Stomach (tissue), 4 donors: ENCODE measurements around the gene GSTA5.

Source experiments
- POLR2A ChIP-seq, 4 donors: fragments of 450-650 bp; IDR thresholded peaks; one replicate each; pipeline ENCODE4 v1.6.1; 2016; ENCODE audit warnings: antibody characterized with exemption in 4 of 4, control low read depth in 2 of 4, mild to moderate bottlenecking in 1 of 4, moderate library complexity in 1 of 4
- POLR2AphosphoS5 ChIP-seq, 3 donors: sonication (generic); formaldehyde crosslinking; IDR thresholded peaks; one replicate each; pipeline ENCODE4 v1.6.1; 2016; ENCODE audit warnings: antibody characterized with exemption in 3 of 3
- TF ChIP-seq, protein P1 (sequence below), 7 experiments: fragments of 450-650 bp in 4 of 7; fragments of 200-600 bp in 3 of 7; sonication (generic) in 3 of 7; IDR thresholded peaks; one replicate each; pipeline ENCODE4 v1.5.1; 2016 to 2019; ENCODE audit warnings: antibody characterized with exemption in 7 of 7, control low read depth in 2 of 7, mild to moderate bottlenecking in 1 of 7

DNA sequence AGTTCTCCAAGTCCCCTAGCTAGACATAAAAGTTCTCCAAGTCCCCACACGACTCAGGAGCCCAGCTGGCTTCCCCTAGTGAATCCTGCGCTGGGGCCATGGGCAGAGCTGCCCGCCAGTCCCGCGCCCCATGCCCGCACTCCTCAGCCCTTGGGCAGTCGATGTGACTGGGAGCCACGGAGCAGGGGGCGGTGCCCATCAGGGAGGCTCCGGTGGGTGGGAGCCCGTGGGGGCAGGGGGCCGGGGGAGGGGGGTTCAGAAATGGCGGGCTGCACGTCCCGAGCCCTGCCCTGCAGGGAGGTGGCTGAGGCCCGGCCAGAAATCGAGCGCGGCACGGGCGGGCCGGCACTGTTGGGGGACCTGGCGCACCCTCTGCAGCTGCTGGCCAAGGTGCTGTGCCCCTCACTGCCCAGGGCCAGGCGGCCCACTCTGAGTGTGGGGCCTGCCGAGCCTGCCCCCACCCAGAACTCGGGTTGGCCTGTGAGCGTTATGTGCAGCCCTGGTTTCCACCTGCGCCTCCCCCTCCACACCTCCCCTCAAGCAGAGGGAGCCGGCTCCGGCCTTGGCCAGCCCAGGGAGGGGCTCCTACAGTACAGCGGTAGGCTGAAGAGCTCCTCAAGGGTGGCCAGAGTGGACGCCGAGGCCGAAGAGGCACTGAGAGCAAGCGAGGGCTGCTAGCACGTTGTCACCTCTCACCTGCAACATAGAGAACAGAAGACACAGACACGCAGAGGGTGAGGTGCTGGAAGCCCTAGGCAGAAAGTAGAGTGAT, 11.4 kb downstream of the GSTA5 start:
- TF ChIP-seq POLR2A (IDR thresholded peaks at IDR 0.05) = no peak
- TF ChIP-seq, protein P1, sequence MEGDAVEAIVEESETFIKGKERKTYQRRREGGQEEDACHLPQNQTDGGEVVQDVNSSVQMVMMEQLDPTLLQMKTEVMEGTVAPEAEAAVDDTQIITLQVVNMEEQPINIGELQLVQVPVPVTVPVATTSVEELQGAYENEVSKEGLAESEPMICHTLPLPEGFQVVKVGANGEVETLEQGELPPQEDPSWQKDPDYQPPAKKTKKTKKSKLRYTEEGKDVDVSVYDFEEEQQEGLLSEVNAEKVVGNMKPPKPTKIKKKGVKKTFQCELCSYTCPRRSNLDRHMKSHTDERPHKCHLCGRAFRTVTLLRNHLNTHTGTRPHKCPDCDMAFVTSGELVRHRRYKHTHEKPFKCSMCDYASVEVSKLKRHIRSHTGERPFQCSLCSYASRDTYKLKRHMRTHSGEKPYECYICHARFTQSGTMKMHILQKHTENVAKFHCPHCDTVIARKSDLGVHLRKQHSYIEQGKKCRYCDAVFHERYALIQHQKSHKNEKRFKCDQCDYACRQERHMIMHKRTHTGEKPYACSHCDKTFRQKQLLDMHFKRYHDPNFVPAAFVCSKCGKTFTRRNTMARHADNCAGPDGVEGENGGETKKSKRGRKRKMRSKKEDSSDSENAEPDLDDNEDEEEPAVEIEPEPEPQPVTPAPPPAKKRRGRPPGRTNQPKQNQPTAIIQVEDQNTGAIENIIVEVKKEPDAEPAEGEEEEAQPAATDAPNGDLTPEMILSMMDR (IDR thresholded peaks at IDR 0.05) = no peak
- no peak for TF ChIP-seq POLR2AphosphoS5 (IDR thresholded peaks at IDR 0.05)
